Activated naive CD8-positive, alpha-beta T cell treated with anti-CD3 and anti-CD28 coated beads, Interleukin-2, amount 10 ng/mL, durations not matched to agents 7 days and 5 days (primary cell): ENCODE data around the gene ASTL. TPM values are rescaled to one million over a fixed set of nuclear protein-coding genes. Genes with fewer than 3 reads are reported as not detected.

ENCODE experiments used
- ATAC-seq: fragments of 150-1000 bp; cut with Tn5 transposase; one replicate; pipeline ENCODE4 v1.10.0; 2021; ENCODE audit warnings: low read depth, moderate library complexity
- POLR2A ChIA-PET: fragments of 350-600 bp; sonication (Branson Sonifier 250); formaldehyde crosslinking; loops from one replicate; lab custom pipeline; 2021; ENCODE audit warnings: antibody characterized with exemption; lab: Charles Lee
- DNase-seq: peaks from one replicate; pipeline ENCODE4 v3.0.0; 2021
- H3K27ac Mint-ChIP-seq: one replicate; pipeline ENCODE4 v1.8.0; 2022; ENCODE audit warnings: mild to moderate bottlenecking, mixed read lengths
- H3K27me3 Mint-ChIP-seq: one replicate; pipeline ENCODE4 v1.8.0; 2022; ENCODE audit warnings: mild to moderate bottlenecking, moderate library complexity, mixed read lengths
- H3K36me3 Mint-ChIP-seq: one replicate; pipeline ENCODE4 v1.8.0; 2021; ENCODE audit warnings: mild to moderate bottlenecking, mixed read lengths
- H3K4me1 Mint-ChIP-seq: one replicate; pipeline ENCODE4 v1.8.0; 2021; ENCODE audit warnings: mixed read lengths
- H3K4me3 Mint-ChIP-seq: one replicate; pipeline ENCODE4 v1.8.0; 2022; ENCODE audit warnings: mild to moderate bottlenecking, moderate library complexity, mixed read lengths
- H3K9me3 Mint-ChIP-seq: one replicate; pipeline ENCODE4 v1.8.0; 2021; ENCODE audit warnings: mixed read lengths
- total RNA-seq, 2 experiments: library from RNA; stranded (reverse); gene quantifications; one replicate each; pipeline ENCODE4 v1.2.3, GENCODE V29; 2021

Gene ASTL
- total RNA-seq, 2 experiments from 2014 or later: 12.2 to 14.7 TPM

DNA sequence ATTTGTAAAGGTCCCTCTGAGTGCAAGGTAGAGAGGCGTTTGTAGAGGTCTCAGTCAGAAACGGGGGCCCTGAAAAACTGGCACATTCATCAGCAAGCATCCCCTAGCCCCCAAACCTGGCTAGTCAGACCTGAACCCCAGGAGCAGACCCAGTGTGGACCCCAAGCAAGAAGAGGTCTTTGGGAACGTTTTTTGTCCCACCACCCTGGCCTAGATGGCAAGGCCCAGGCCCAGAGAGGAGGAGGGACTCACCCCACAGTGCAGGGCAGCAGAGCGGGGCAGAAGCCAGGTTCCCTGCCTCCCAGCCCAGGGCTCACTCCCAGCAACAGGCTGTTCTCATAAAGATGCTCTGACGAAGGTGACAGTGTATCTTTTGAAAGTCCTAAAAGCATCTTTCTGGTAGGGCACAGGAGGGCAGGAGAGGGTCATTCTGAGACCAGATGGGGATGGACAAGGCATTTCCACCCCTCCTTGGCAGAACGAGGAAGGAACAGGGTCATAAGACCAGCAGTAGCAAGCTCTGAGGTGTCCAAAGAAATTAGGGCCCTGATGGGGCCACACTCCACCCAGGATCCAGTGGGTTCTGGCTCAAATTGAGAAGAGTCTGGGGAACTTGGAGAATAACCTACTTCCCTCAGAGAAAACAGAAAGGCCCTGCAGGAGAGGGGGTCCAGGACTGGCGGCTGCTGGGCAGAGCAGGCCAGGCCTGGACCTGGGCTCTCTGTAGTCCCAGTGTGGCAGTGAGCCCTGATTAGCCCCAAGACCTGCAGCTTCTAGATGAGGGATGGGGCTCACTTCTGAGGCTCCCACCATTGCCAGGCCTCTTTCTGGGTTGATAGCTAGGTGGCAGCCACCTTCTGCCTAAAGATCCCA, 40.1 kb downstream of the ASTL start:
- ATAC-seq: no peak
- Mint-ChIP-seq H3K9me3 (no peaks in the 10 kb centered on the region), H3K4me1 (peaks cover 1% of the 10 kb centered on the region), H3K4me3 (no peak overlapping the region), H3K36me3 (no peaks in the 10 kb centered on the region), H3K27me3 (peaks cover 6% of the 10 kb centered on the region), H3K27ac (no peak overlapping the region)
- DNase-seq: peak; percentile 10
- POLR2A ChIA-PET: no interaction called here

DNA sequence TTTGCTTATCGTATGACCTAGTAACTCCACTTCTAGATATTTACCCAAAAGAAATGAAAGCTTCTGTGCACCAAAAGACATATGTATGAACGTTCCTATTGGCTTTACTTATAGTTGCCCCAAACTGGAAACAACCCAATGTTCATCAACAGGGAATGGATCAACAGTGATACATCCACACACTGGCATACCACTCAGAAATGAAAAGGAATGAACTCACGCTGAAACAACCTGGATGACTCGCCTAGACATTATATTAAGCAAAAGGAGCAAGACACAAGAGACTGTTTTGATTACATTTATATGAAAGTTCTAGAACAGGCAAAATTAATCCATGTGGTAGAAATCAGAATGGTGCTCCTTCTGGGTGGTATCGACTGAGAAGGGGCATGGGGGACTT, 40.9 kb downstream of the ASTL start:
- Mint-ChIP-seq H3K4me1 (peaks cover 1% of the 10 kb centered on the region), H3K4me3 (no peak overlapping the region), H3K9me3 (no peaks in the 10 kb centered on the region), H3K27me3 (peaks cover 6% of the 10 kb centered on the region), H3K27ac (no peak overlapping the region), H3K36me3 (no peaks in the 10 kb centered on the region)
- ATAC-seq: no peak
- POLR2A ChIA-PET: no interaction called here
- DNase-seq: no peak

DNA sequence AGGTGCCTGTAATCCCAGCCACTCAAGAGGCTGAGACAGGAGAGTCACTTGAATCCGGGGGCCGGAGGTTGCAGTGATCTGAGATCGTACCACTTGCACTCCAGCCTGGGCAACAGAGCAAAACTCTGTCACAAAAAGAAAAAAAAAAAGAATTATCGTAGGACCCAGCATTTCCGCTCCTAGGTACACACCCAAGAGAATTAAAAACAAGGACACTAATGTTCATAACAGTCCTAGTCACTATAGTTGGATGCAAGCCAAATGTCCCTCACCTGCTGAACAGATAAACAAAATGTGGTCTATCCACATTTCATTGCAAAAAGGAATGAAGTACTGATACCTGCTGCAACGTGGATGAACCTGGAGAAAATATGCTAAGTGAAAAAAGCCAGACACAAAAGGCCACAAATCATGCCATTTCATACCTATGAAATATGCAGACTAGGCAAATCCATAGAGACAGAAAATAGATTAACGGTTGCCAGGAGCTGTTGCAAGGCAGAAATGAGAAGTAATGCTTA, 43.1 kb downstream of the ASTL start:
- no peak for DNase-seq
- POLR2A ChIA-PET: no interaction called here
- Mint-ChIP-seq H3K4me3 (no peak overlapping the region), H3K9me3 (no peaks in the 10 kb centered on the region), H3K27ac (no peak overlapping the region), H3K27me3 (peaks cover 6% of the 10 kb centered on the region), H3K4me1 (no peaks in the 10 kb centered on the region), H3K36me3 (no peaks in the 10 kb centered on the region)
- no peak for ATAC-seq

DNA sequence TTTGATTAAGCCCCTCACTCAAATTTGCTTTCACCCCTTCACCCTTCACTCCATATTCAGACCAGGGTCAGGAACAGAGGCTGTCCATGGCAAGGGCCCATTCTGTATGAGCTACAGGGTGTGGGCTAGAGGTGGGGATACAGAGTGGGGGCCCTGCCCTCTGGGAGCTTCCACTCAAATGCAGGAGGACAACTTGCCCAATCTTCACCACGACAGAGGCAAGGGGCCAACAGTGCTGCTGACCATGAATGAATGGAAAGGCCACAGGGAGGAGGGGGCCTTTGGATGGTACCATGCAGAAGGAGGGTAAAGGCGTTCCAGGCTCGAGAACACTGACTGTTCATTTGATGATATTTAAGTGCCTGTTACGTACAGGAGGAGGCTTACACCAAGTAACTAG, 44.8 kb downstream of the ASTL start:
- no peaks in the 10 kb centered on the region for H3K36me3 Mint-ChIP-seq
- H3K27ac Mint-ChIP-seq: no peak overlapping the region
- no peaks in the 10 kb centered on the region for H3K9me3 Mint-ChIP-seq
- POLR2A ChIA-PET: no interaction called here
- DNase-seq: peak; percentile 4
- no peak overlapping the region for H3K4me3 Mint-ChIP-seq
- H3K27me3 Mint-ChIP-seq: peaks cover 6% of the 10 kb centered on the region
- ATAC-seq: no peak
- no peaks in the 10 kb centered on the region for H3K4me1 Mint-ChIP-seq

DNA sequence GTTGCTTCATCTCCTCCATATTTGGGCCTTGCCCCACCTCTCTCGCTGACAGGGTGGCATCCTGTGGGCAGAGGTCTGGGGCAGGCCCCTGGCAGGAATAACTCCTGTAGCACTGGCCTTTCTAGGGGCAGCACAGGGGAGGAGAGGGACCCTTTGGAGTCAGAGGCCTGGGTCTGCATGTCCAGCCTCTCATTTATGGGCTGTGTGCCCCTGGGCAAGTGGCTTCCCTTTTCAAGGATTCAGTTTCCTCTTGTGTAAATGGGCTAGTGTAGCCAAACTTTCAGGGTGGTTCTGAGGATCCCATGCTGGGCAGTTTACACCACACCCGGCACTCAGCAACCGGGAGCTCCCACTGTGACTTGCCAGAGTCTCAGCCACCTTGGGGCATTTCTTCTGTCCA, 45.4 kb downstream of the ASTL start:
- no peaks in the 10 kb centered on the region for H3K36me3 Mint-ChIP-seq
- ATAC-seq: no peak
- H3K27ac Mint-ChIP-seq: no peak overlapping the region
- no peak overlapping the region for H3K4me3 Mint-ChIP-seq
- POLR2A ChIA-PET: no interaction called here
- no peaks in the 10 kb centered on the region for H3K4me1 Mint-ChIP-seq
- peaks cover 6% of the 10 kb centered on the region for H3K27me3 Mint-ChIP-seq
- H3K9me3 Mint-ChIP-seq: no peaks in the 10 kb centered on the region
- DNase-seq: peak; percentile 3

DNA sequence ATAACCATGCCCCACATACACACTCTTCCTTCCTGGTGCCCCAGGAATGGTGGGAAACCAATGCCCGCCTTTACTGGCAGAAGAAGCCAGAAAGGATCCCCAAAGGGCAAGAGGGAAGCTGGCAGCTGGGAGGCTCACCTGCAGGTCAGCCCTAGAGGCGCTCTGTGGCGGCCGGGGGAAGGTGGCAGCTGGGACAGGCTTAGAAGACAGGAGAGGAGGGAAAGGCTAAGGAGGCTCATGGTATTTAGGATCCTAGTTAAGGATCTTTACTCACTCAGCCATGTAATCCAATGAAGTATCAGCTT, 45.8 kb downstream of the ASTL start:
- POLR2A ChIA-PET: no interaction called here
- ATAC-seq (no peak), DNase-seq (peak; percentile 19)
- Mint-ChIP-seq H3K27ac (no peak overlapping the region), H3K4me3 (no peak overlapping the region), H3K36me3 (no peaks in the 10 kb centered on the region), H3K4me1 (no peaks in the 10 kb centered on the region), H3K27me3 (peaks cover 6% of the 10 kb centered on the region), H3K9me3 (no peaks in the 10 kb centered on the region)

DNA sequence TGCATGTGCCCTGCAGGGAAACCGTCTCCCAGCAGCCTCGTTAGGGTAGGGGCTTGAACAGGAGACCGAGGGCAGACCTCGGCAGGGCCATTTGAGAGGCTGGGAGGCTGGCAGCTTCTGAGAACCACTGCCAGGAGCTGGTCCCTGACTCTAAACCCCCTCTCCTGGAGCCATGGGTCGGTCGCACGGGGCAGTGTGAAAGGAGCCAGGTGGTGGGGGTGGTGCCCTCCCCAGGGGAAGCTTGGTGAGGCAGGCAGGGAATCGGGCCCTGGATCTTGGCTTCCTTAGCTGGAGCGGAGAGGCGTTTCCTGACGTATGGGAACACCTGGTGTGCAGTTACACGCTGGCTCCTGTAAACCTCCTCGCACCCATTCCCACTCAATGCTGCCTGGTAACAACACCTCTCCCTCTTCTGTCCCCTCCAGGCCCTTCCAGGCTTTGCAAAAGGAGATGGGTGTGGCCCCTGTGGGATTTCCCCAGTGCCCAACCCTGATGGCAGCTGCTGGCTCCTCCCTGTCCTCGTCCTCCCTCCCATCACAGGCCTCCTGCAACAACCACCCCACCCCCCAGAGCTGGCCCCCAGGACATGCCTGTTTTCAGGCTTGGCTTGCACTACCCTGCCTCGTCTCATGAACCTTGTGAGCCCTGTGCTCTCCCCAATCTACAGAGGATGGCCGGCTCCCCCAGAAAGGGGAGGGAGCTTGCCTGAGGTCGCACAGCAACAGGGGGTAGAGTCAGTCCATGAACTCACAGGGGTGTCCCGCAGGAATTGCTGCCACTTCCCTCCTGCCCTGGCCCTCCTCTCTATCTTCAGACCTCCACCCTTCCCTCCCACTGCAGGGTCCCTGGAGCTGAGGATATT, 46.4 kb downstream of the ASTL start:
- Mint-ChIP-seq H3K9me3 (no peaks in the 10 kb centered on the region), H3K4me3 (no peak overlapping the region), H3K27me3 (peaks cover 9% of the 10 kb centered on the region), H3K4me1 (peaks cover 1% of the 10 kb centered on the region), H3K27ac (no peak overlapping the region), H3K36me3 (no peaks in the 10 kb centered on the region)
- POLR2A ChIA-PET: no interaction called here
- peak; percentile 10 for ATAC-seq
- DNase-seq: peak; percentile 16

DNA sequence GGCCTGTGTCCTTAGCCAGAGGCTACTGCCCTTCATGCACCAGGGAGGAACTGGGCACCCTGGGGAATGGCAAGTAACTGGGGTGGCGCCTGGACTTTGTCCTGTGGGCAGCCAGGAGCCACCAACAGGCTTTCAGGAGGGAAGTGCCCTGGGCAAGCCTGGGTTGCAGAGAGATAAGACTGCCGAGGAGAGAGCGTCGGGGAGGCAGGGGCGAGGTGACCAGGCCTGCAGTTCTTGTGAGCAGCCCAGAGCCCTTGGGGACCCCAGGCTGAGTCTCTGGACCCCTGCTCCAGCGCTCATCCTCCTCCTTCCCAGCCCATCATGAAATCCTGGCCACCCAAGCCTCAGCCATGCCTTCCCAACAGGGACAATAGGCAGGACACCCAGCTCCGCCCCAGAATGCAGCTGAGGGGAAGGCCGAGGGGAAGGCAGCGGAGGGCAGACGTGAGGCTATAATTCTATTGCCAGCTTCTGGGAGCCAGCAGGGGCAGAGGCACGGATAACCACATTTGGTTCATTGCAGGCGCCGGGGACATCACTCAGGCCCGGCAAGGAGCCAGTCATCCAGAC, 47.1 kb downstream of the ASTL start:
- ATAC-seq (no peak), DNase-seq (peak; percentile 17)
- Mint-ChIP-seq H3K27me3 (peaks cover 7% of the 10 kb centered on the region), H3K36me3 (no peaks in the 10 kb centered on the region), H3K4me3 (no peak overlapping the region), H3K27ac (no peak overlapping the region), H3K9me3 (no peaks in the 10 kb centered on the region), H3K4me1 (peaks cover 1% of the 10 kb centered on the region)
- POLR2A ChIA-PET: no interaction called here

DNA sequence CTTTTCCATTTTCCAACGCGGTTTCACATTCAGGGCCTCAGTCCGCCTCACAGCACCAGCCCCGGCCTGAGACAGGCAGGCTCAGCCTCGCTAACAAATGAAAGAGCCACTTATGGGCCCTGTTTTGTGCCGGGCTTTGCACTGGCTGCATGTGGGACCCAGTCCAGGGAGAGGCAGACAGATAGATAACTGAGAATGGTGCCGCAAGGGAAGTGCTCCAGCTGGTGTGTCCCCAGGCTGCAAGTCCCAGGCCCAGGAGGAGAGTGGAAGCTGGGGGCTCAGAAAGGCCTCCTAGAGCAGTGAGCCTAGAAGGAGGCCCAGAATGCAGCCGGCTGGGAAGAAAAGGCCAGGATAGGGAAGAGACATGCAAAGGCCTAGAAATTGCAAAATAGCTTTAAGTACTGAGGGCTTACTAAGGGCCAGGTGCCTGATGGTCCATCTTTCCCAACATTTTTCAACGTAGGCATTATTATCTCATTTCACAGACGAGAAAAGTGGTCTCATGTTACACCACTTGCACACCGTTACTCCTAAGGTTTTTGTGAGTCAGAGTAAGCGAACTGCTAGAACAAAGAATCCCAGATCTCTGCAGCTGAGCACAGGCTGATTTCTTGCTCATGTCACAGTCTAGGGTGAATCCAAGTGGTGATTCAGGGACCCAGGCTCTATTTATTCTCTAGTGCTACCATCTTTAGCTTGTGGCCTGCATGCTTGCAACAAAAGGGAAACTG, 47.9 kb downstream of the ASTL start:
- Mint-ChIP-seq H3K36me3 (no peaks in the 10 kb centered on the region), H3K27me3 (peaks cover 7% of the 10 kb centered on the region), H3K4me3 (no peak overlapping the region), H3K27ac (no peak overlapping the region), H3K4me1 (peaks cover 1% of the 10 kb centered on the region), H3K9me3 (no peaks in the 10 kb centered on the region)
- DNase-seq (no peak), ATAC-seq (no peak)
- POLR2A ChIA-PET: no interaction called here

DNA sequence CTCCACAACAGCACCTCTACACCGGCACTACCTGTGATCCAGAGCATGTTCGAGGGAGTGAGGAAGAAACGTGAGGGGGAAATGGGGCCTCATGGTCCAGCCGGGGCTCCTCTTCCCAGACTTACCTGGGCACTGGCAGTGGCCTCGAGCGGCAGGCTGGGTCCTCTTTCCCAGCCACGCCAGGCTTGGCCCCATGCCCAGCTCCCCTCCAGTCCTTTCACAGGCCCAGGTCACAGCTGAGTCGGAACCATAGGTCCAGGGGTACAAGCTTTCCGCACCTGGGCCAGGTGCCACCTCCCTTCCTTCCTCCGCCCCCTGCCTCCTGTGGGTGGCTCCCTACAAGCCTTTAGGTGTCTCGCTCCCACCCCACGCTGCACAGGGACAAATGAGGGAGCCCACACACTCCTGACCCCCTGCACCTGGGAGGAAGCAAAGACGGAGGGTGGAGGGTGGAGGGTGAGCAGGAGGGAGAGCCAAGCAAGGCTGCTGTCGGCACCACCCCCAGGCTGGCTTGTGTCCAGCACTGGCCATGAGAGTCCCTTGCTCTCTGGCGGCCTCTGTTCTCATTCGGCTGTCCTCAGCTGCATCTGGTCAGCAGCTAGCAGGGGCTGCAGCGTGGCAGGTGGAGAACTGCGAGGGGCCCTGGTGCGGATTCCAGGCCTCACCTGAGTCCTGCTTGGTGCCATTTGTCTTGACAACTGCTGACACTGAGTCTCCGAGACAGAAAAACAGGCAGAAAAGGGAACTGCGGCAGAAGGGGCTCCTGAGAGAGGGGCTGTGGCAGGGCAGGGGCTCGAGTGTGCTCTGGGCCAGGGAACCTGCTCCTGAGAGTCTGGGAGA, 48.7 kb downstream of the ASTL start:
- peak; percentile 17 for DNase-seq

DNA sequence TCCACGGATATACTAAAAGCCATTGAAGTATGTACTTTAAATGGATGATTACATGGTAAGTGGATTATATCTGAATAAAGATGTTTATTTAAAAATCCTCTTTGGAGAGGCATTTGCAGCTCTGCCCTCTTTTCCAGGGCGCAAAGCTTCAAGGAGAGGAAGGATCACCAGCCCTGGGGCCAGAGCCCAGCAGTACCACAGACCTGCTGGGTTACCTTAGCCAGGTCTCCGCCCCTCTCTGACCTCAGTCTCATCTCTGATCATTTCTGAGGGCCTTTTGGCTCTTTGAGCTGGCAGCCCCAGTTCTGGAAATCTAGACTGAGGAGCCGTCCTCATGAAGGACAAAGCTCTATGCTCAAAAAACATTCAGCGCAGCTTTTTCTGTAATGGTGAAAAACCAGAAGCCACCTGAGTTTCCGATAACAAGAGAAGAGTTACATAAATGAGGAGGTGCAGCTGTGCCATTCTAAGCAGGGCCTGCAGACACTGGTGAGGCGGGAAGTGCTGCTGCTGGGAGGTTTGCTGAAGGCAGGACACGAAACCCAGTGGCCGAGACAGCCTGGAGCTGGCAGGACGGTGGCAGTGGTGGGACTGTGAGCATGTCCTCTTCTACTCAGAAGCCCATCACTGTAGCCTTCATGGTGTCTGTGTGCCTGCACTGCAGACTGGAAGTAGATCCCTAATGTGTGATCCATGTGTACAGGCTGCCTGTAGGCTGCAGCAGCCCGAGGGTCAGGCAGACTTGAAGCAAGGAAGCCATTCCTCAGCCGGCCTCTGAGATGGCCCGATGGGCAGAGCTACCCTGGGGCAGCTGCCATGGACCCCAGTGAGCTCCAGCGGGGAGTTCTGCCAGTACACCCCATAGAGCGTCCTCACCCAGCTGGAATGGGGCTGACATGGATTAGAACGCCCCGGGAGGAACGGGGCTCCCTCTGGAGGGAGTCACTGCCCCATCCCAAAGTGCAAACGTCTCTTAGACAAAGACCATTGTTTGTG, 49.7 kb downstream of the ASTL start:
- Mint-ChIP-seq H3K4me1 (peaks cover 1% of the 10 kb centered on the region), H3K4me3 (no peak overlapping the region), H3K36me3 (no peaks in the 10 kb centered on the region), H3K27ac (no peak overlapping the region), H3K9me3 (no peaks in the 10 kb centered on the region), H3K27me3 (peaks cover 3% of the 10 kb centered on the region)
- ATAC-seq (no peak), DNase-seq (peak; percentile 17)
- POLR2A ChIA-PET: no interaction called here

More for the DNA sequence above, 48.7 kb downstream of the ASTL start:
- no peak overlapping the region for H3K4me3 Mint-ChIP-seq
- H3K4me1 Mint-ChIP-seq: peaks cover 1% of the 10 kb centered on the region
- POLR2A ChIA-PET: no interaction called here
- ATAC-seq: no peak
- H3K27me3 Mint-ChIP-seq: peaks cover 6% of the 10 kb centered on the region
- no peak overlapping the region for H3K27ac Mint-ChIP-seq
- H3K9me3 Mint-ChIP-seq: no peaks in the 10 kb centered on the region
- no peaks in the 10 kb centered on the region for H3K36me3 Mint-ChIP-seq
